Right lobe of liver (tissue), 6 donors: Measurements from ENCODE around the gene HSF4. TPM values are rescaled to one million over a fixed set of nuclear protein-coding genes. Genes with fewer than 3 reads are reported as not detected.

Source experiments
- ATAC-seq, 4 donors: fragments of 200-7000 bp; cut with Tn5 transposase; one replicate each; pipeline ENCODE4 v1.9.1; 2020; ENCODE audit warnings: mild to moderate bottlenecking in 4 of 4, moderate library complexity in 4 of 4
- DNase-seq, 3 donors: peaks; one replicate each; pipeline ENCODE4 v3.0.0-alpha.2; 2020
- H3K27ac ChIP-seq, 3 donors: fragments of 200-600 bp; one replicate each; pipeline ENCODE4 v1.8.0; 2022
- H3K27me3 ChIP-seq, 2 donors: fragments of 200-600 bp; one replicate each; pipeline ENCODE4 v1.8.0; 2022
- H3K36me3 ChIP-seq, 4 donors: fragments of 200-600 bp; sonication (generic) in 1 of 4; one replicate each; pipeline versions ENCODE4 v1.5.1 to v1.8.0; 2017 to 2022; ENCODE audit warnings: control low read depth in 1 of 4
- H3K4me1 ChIP-seq, 4 donors: fragments of 200-600 bp; sonication (generic) in 1 of 4; one replicate each; pipeline versions ENCODE4 v1.5.1 to v1.8.0; 2017 to 2022; ENCODE audit warnings: control low read depth in 1 of 4
- H3K4me3 ChIP-seq, 3 donors: fragments of 200-600 bp; one replicate each; pipeline ENCODE4 v1.8.0; 2022
- H3K9me3 ChIP-seq, 4 donors: fragments of 200-600 bp; sonication (generic) in 1 of 4; one replicate each; pipeline versions ENCODE4 v1.5.1 to v1.8.0; 2017 to 2022; ENCODE audit warnings: control low read depth in 1 of 4
- POLR2A ChIP-seq: fragments of 450-650 bp; IDR thresholded peaks from one replicate; pipeline ENCODE4 v1.6.1; 2017; ENCODE audit warnings: antibody characterized with exemption, mild to moderate bottlenecking
- WGBS: methylation state at CpG from one replicate; pipeline ENCODE4 v1.1.6; 2018; ENCODE audit warnings: low coverage, low lambda C conversion rate; ENCODE audit not compliant: insufficient coverage; ENCODE audit errors: missing lambda C conversion rate; 5-methylcytosine and 5-hydroxymethylcytosine counted together
- intact Hi-C, 2 donors: fragments of 100-400 bp; cut with DNase I; formaldehyde crosslinking; loops; one replicate each; pipeline versions ENCODE4 v1.11.2 to v1.14.1; 2022
- total RNA-seq, 6 experiments: library from RNA; depleted of rRNA in 2 of 6; stranded (reverse); fragments of >200 nt in 2 of 6; fragmentation: NEBNext Ultra II Directional in 3 of 6; extraction: Animal tissue kit (Norgen Biotek cat#: 25700) in 3 of 6; gene quantifications; one replicate each; pipeline versions ENCODE4 v1.1.0 to v1.2.4, GENCODE V29; 2016 to 2023
- TF ChIP-seq, protein P1 (sequence below), 4 donors: fragments of 200-600 bp in 3 of 4; fragments of 450-650 bp in 1 of 4; IDR thresholded peaks; one replicate each; pipeline versions ENCODE4 v1.5.1 to v1.8.0; 2016 to 2022; ENCODE audit warnings: antibody characterized with exemption in 4 of 4, mild to moderate bottlenecking in 2 of 4
- donor health status: DM: no; HTN: yes; CAD: no.
- donor health status: DM: no; HTN: no; CAD: no.
- donor health status: DM: no; HTN: no; CAD: no.
- donor health status: DM: no; HTN: yes; CAD: no.
- donor health status: DM: no; HTN: yes; CAD: no.

HSF4 gene
- total RNA-seq, 6 experiments from 2014 or later, result 10.4 to 44.1 (median 30.1) TPM

GRCh38 chr16:67157106-67157748 is 7.3 kb upstream of the HSF4 start:
- TF ChIP-seq, protein P1, sequence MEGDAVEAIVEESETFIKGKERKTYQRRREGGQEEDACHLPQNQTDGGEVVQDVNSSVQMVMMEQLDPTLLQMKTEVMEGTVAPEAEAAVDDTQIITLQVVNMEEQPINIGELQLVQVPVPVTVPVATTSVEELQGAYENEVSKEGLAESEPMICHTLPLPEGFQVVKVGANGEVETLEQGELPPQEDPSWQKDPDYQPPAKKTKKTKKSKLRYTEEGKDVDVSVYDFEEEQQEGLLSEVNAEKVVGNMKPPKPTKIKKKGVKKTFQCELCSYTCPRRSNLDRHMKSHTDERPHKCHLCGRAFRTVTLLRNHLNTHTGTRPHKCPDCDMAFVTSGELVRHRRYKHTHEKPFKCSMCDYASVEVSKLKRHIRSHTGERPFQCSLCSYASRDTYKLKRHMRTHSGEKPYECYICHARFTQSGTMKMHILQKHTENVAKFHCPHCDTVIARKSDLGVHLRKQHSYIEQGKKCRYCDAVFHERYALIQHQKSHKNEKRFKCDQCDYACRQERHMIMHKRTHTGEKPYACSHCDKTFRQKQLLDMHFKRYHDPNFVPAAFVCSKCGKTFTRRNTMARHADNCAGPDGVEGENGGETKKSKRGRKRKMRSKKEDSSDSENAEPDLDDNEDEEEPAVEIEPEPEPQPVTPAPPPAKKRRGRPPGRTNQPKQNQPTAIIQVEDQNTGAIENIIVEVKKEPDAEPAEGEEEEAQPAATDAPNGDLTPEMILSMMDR (IDR thresholded peaks at IDR 0.05), result no peak
- no peak for TF ChIP-seq POLR2A
- no peaks in the 10 kb centered on the region for H3K27me3 ChIP-seq
- H3K36me3 ChIP-seq, result no peaks in the 10 kb centered on the region
- ATAC-seq, result no peak
- no peaks in the 10 kb centered on the region for H3K9me3 ChIP-seq
- no peak for DNase-seq
- 82% methylated on average over 7 of the region's 7 CpGs for WGBS
- no peak overlapping the region for H3K4me3 ChIP-seq
- no peak overlapping the region for H3K27ac ChIP-seq
- H3K4me1 ChIP-seq, result peaks cover 0 to 21% (median 7%) of the 10 kb centered on the region in 4 donors
- intact Hi-C loops, result loop anchor here (5.0 to 10.0 kb wide), 4 partner anchors 52 to 185 kb away; partner anchors contain the start of gene PHAF1 (in 1 of the 2)

DNA sequence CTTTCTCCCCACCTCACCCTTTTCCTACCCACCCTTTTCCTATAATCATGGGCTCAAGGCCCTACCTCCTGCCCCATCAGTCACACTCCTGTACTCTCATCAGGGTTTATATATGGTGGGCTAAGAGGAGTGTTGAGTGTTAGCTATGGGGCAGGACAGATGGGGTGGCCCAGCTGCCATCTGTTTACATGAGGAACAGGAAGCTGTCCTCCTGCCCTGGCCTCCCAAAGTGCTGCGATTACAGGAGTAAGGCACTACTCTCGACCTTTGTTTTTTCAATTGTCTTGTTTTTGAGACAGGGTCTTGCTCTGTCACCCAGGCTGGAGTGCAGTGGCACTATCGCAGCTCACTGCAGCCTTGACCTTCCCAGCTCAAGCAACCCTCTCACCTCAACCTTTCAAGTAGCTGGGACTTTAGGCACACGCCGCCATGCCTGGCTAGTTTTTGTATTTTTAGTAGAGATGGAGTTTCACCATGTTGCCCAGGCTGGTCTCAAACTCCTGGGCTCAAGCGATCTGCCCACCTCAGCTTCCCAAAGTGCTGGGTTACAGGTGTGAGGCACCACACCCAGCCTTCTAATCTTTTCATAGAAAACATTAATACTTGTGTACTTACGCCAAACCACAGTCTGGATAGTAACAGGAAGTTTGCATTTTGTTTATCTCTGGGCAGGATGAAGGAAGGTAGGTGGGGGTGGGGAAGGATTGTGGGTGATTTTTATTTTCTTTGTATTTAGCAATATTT is 6.5 kb upstream of the HSF4 start:
- intact Hi-C loops, result loop anchor here (5.0 to 10.0 kb wide), 4 partner anchors 53 to 186 kb away; partner anchors contain the start of gene PHAF1 (in 1 of the 2)
- no peak for ATAC-seq

GRCh38 chr16:67158637-67159600 is 5.6 kb upstream of the HSF4 start:
- Histone ChIP-seq H3K9me3 (no peaks in the 10 kb centered on the region), H3K4me1 (peaks cover 0 to 34% (median 14%) of the 10 kb centered on the region in 4 donors), H3K4me3 (peak overlapping the region; percentile 81 to 94 (median 85)), H3K27ac (peak overlapping the region; percentile 13 to 67 (median 62)), H3K36me3 (no peaks in the 10 kb centered on the region), H3K27me3 (no peaks in the 10 kb centered on the region)
- TF ChIP-seq POLR2A, result no peak
- TF ChIP-seq, protein P1 (IDR thresholded peaks at IDR 0.05), result no peak
- 15% methylated on average over 6 of the region's 34 CpGs for WGBS
- ATAC-seq (peak in 2 of 4 donors; percentile 18 to 20), DNase-seq (peak in 1 of 3 donors; percentile 68)
- intact Hi-C loops, result loop anchor here (5.0 to 10.0 kb wide), 4 partner anchors 54 to 187 kb away; partner anchors contain the start of gene PHAF1 (in 1 of the 2)

More for the DNA sequence above, 6.5 kb upstream of the HSF4 start:
- H3K27ac ChIP-seq, result no peak overlapping the region
- H3K4me3 ChIP-seq, result no peak overlapping the region
- H3K36me3 ChIP-seq, result no peaks in the 10 kb centered on the region
- H3K27me3 ChIP-seq, result no peaks in the 10 kb centered on the region
- WGBS, result 78% methylated on average over 7 of the region's 7 CpGs
- H3K4me1 ChIP-seq, result peaks cover 0 to 26% (median 10%) of the 10 kb centered on the region in 4 donors
- no peaks in the 10 kb centered on the region for H3K9me3 ChIP-seq
- no peak for DNase-seq
- TF ChIP-seq, protein P1 (IDR thresholded peaks at IDR 0.05), result no peak
- TF ChIP-seq POLR2A, result no peak

DNA sequence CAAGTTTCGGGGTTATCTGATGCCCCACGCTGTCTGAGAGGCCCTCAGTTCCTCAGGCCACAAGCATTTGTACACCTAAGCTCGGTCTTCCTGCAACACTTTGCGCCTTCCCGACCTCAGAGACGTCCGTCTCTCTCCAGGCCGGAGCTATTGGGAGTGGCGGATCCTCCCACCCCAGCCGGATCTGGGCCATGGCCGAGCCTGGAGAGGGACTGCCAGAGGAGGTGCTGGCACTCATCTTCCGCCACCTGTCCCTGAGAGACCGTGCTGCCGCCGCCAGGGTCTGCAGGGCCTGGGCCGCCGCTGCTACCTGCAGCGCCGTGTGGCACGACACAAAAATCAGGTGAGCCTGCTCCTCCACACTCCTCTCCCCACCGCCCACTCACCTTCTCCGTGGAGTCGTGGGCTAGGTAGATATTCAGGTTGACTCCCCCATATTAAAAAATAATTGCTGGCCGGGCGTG is 2.9 kb upstream of the HSF4 start:
- Histone ChIP-seq H3K27me3 (no peaks in the 10 kb centered on the region), H3K9me3 (no peaks in the 10 kb centered on the region), H3K36me3 (no peaks in the 10 kb centered on the region), H3K27ac (no peak overlapping the region), H3K4me1 (peaks cover 0 to 35% (median 17%) of the 10 kb centered on the region in 4 donors), H3K4me3 (no peak overlapping the region)
- DNase-seq (peak in 1 of 3 donors; percentile 57), ATAC-seq (no peak)
- TF ChIP-seq POLR2A, result no peak
- TF ChIP-seq, protein P1 (IDR thresholded peaks at IDR 0.05), result no peak
- intact Hi-C loops, result no loop called here
- WGBS, result no CpG with 5 or more reads among the region's 25 CpGs
